Colonic mucosa (tissue), 4 donors: ENCODE results near the gene RDM1. TPM values are rescaled to one million over a fixed set of nuclear protein-coding genes. Genes with fewer than 3 reads are reported as not detected.

Experiments
- DNase-seq: peaks from one replicate; pipeline ENCODE4 v3.0.0-alpha.2; 2020
- H3K27ac ChIP-seq: fragments of 200-600 bp; one replicate; pipeline ENCODE4 v1.8.0; 2021
- H3K27me3 ChIP-seq: fragments of 200-600 bp; one replicate; pipeline ENCODE4 v1.8.0; 2021
- H3K36me3 ChIP-seq: fragments of 200-600 bp; one replicate; pipeline ENCODE4 v1.8.0; 2021
- H3K4me1 ChIP-seq: fragments of 200-600 bp; one replicate; pipeline ENCODE4 v1.8.0; 2021; ENCODE audit warnings: mild to moderate bottlenecking
- H3K4me3 ChIP-seq: fragments of 200-600 bp; one replicate; pipeline ENCODE4 v1.8.0; 2021
- H3K9ac ChIP-seq, 2 donors: one replicate each; pipeline ENCODE4 v1.7.0; 2013; ENCODE audit warnings: control low read depth in 2 of 2, low read depth in 2 of 2, low read length in 2 of 2
- H3K9me3 ChIP-seq: fragments of 200-600 bp; one replicate; pipeline ENCODE4 v1.8.0; 2021
- CTCF ChIP-seq: fragments of 200-600 bp; IDR thresholded peaks from one replicate; pipeline ENCODE4 v1.8.0; 2022; ENCODE audit warnings: antibody characterized with exemption, mild to moderate bottlenecking
- intact Hi-C: fragments of 100-400 bp; cut with DNase I; formaldehyde crosslinking; loops from one replicate; pipeline ENCODE4 v1.14.1; 2022
- total RNA-seq, 2 donors: library from RNA; stranded (reverse); fragmentation: NEBNext Ultra II Directional in 1 of 2; extraction: Animal tissue kit (Norgen Biotek cat#: 25700) in 1 of 2; gene quantifications; one replicate each; pipeline ENCODE4 v1.2.1, GENCODE V29; 2021
- donor health status: healthy.
- donor health status: DM: no; HTN: no; CAD: no.
- donor health status: DM: no; HTN: no; CAD: no.

The RDM1 gene
- total RNA-seq, 2 donors from 2014 or later, result 0.66 to 7.8 TPM

DNA sequence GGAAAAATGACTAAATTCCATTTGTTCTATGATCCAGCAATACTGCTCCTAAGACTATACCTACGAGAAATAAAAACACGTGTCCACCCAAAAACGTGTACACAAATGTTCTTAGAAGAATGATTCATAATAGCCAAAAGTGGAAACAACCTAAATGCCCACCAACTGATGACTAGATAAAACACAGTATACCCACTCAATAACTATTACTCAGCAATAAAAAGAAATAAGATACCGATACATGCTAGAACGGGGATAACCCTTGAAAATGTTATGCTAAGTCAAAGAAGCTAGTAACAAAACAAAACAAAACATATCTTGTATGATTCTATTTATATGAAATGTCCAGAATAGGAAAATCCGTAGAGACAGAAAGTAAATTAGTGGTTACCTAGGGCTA, 33.1 kb upstream of the RDM1 start:
- Histone ChIP-seq H3K9ac (no peak overlapping the region), H3K9me3 (no peaks in the 10 kb centered on the region), H3K27me3 (no peaks in the 10 kb centered on the region), H3K4me3 (no peak overlapping the region), H3K36me3 (no peaks in the 10 kb centered on the region), H3K27ac (no peak overlapping the region), H3K4me1 (no peaks in the 10 kb centered on the region)
- no peak for TF ChIP-seq CTCF
- no peak for DNase-seq
- intact Hi-C loops, result no loop called here

- intact Hi-C loops, result no loop called here
- no peaks in the 10 kb centered on the region for H3K27me3 ChIP-seq
- no peaks in the 10 kb centered on the region for H3K36me3 ChIP-seq
- H3K4me1 ChIP-seq, result no peaks in the 10 kb centered on the region
- H3K27ac ChIP-seq, result no peak overlapping the region
- H3K4me3 ChIP-seq, result no peak overlapping the region
- no peaks in the 10 kb centered on the region for H3K9me3 ChIP-seq
- no peak for DNase-seq
- H3K9ac ChIP-seq, result no peak overlapping the region
- TF ChIP-seq CTCF, result no peak
Observed at GRCh38 chr17:35953720-35954119, 23.1 kb upstream of the RDM1 start.

DNA sequence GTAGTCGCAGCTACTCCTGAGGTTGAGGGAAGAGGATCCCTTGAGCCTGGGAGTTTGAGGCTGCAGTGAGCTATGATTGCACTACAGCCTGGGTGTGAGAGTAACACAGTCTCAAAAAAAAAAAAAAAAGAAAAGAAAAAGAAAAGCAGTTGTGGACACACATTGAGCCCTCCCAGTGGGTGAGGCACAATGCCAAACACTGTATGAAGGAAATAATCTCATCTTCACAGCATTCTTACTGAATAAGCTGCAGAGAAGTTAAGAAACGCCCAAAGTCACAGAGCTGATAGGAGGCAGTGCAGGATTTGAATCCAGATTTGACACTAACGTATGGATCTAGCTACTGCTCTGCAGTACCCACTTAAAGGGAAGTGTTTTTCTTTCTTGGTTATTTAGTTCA, 18.8 kb upstream of the RDM1 start:
- no peak for TF ChIP-seq CTCF
- no peaks in the 10 kb centered on the region for H3K9me3 ChIP-seq

GRCh38 chr17:35948092-35948491, 17.5 kb upstream of the RDM1 start:
- TF ChIP-seq CTCF, result no peak
- intact Hi-C loops, result no loop called here
- no peak for DNase-seq
- H3K4me3 ChIP-seq, result no peak overlapping the region
- H3K9ac ChIP-seq, result no peak overlapping the region
- H3K27ac ChIP-seq, result no peak overlapping the region
- H3K9me3 ChIP-seq, result no peaks in the 10 kb centered on the region
- no peaks in the 10 kb centered on the region for H3K4me1 ChIP-seq
- H3K27me3 ChIP-seq, result no peaks in the 10 kb centered on the region
- no peaks in the 10 kb centered on the region for H3K36me3 ChIP-seq

More for the DNA sequence above, 18.8 kb upstream of the RDM1 start:
- Histone ChIP-seq H3K36me3 (no peaks in the 10 kb centered on the region), H3K4me1 (no peaks in the 10 kb centered on the region), H3K27ac (no peak overlapping the region), H3K4me3 (no peak overlapping the region), H3K27me3 (no peaks in the 10 kb centered on the region), H3K9ac (no peak overlapping the region)
- no peak for DNase-seq
- intact Hi-C loops, result no loop called here

GRCh38 chr17:35947156-35947585, 16.6 kb upstream of the RDM1 start:
- Histone ChIP-seq H3K4me1 (no peaks in the 10 kb centered on the region), H3K4me3 (peak overlapping the region; percentile 13), H3K36me3 (no peaks in the 10 kb centered on the region), H3K27me3 (no peaks in the 10 kb centered on the region), H3K9ac (no peak overlapping the region), H3K27ac (no peak overlapping the region), H3K9me3 (no peaks in the 10 kb centered on the region)
- intact Hi-C loops, result no loop called here
- DNase-seq, result peak; percentile 67
- peak; percentile 64 for TF ChIP-seq CTCF

DNA sequence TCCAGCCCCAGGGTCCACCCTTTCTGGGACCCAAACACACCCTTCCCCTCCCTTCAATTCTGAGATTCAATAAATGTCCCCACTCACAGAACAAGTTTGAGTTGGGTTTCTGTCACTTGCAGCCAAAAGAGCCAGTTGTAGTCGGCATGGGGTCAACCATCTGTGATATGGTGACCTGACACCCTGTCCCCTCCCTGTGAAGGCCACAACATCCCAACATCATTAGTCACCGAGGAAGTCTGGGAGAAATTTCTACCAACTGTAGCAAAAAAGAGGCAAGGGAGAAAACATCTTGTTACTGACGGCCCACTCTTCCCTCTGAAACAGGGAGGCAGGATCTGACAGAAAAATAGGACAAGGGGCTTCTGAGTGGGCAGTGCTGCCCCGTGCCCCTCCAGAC, 13.6 kb upstream of the RDM1 start:
- Histone ChIP-seq H3K9me3 (no peaks in the 10 kb centered on the region), H3K4me1 (no peaks in the 10 kb centered on the region), H3K4me3 (no peak overlapping the region), H3K36me3 (no peaks in the 10 kb centered on the region), H3K27me3 (no peaks in the 10 kb centered on the region), H3K27ac (no peak overlapping the region), H3K9ac (no peak overlapping the region)
- intact Hi-C loops, result no loop called here
- no peak for DNase-seq
- no peak for TF ChIP-seq CTCF
